ENCODE data around the gene PDGFRB. TPM values are rescaled to one million over a fixed set of nuclear protein-coding genes. Genes with fewer than 3 reads are reported as not detected.

PDGFRB gene
- total RNA-seq, 1 donor from 2014 or later, result 74.8 TPM

- TF ChIP-seq, protein P1, sequence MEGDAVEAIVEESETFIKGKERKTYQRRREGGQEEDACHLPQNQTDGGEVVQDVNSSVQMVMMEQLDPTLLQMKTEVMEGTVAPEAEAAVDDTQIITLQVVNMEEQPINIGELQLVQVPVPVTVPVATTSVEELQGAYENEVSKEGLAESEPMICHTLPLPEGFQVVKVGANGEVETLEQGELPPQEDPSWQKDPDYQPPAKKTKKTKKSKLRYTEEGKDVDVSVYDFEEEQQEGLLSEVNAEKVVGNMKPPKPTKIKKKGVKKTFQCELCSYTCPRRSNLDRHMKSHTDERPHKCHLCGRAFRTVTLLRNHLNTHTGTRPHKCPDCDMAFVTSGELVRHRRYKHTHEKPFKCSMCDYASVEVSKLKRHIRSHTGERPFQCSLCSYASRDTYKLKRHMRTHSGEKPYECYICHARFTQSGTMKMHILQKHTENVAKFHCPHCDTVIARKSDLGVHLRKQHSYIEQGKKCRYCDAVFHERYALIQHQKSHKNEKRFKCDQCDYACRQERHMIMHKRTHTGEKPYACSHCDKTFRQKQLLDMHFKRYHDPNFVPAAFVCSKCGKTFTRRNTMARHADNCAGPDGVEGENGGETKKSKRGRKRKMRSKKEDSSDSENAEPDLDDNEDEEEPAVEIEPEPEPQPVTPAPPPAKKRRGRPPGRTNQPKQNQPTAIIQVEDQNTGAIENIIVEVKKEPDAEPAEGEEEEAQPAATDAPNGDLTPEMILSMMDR (conservative IDR thresholded peaks at IDR 0.05), result no peak
- Mint-ChIP-seq H3K27ac (no peak overlapping the region), H3K4me3 (no peak overlapping the region), H3K4me1 (ENCODE audit: unreplicated experiment) (peaks cover 23% of the 10 kb centered on the region), H3K9me3 (peaks cover 8% of the 10 kb centered on the region), H3K36me3 (no peaks in the 10 kb centered on the region), H3K27me3 (peaks cover 3% of the 10 kb centered on the region)
- DNase-seq (ENCODE audit: extremely low spot score, unreplicated experiment), result no peak
These were observed 51.7 kb downstream of the PDGFRB start for GRCh38 chr5:150103678-150104549.

GRCh38 chr5:150101023-150101422 lies 54.6 kb downstream of the PDGFRB start:
- no peak for DNase-seq (ENCODE audit: extremely low spot score, unreplicated experiment)
- Mint-ChIP-seq H3K4me3 (no peak overlapping the region), H3K4me1 (ENCODE audit: unreplicated experiment) (peaks cover 3% of the 10 kb centered on the region), H3K27me3 (peaks cover 12% of the 10 kb centered on the region), H3K36me3 (no peaks in the 10 kb centered on the region), H3K27ac (no peak overlapping the region), H3K9me3 (peaks cover 3% of the 10 kb centered on the region)
- TF ChIP-seq, protein P1 (conservative IDR thresholded peaks at IDR 0.05), result no peak

DNA sequence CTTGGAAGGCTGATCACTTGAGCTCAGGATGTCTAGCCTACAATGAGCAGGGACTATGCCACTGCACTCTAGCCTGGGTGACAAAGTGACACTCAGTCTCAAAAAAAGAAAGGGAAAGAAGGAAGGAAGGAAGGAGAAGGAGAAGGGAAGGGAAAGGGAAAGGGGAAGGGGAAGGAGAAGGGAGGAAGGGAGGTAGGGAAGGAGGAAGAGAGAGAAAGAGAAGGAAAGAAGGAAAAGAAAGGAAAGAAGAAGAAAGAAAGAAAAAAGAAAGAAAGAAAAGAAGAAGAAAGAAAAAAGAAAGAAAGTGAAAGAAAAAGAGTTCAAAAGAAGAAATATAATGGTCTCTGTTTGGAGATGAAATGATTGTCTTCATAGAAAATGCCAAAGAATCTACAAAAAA lies 58.5 kb downstream of the PDGFRB start:
- Mint-ChIP-seq H3K36me3 (no peaks in the 10 kb centered on the region), H3K4me1 (ENCODE audit: unreplicated experiment) (no peaks in the 10 kb centered on the region), H3K27me3 (peaks cover 17% of the 10 kb centered on the region), H3K27ac (no peak overlapping the region), H3K4me3 (no peak overlapping the region), H3K9me3 (peaks cover 3% of the 10 kb centered on the region)
- TF ChIP-seq, protein P1 (conservative IDR thresholded peaks at IDR 0.05), result no peak
- no peak for DNase-seq (ENCODE audit: extremely low spot score, unreplicated experiment)

- no peak overlapping the region for H3K27ac Mint-ChIP-seq
- H3K27me3 Mint-ChIP-seq, result peaks cover 16% of the 10 kb centered on the region
- no peak for DNase-seq (ENCODE audit: extremely low spot score, unreplicated experiment)
- no peak overlapping the region for H3K4me3 Mint-ChIP-seq
- no peaks in the 10 kb centered on the region for H3K4me1 Mint-ChIP-seq (ENCODE audit: unreplicated experiment)
- TF ChIP-seq, protein P1 (conservative IDR thresholded peaks at IDR 0.05), result no peak
- H3K36me3 Mint-ChIP-seq, result no peaks in the 10 kb centered on the region
- no peaks in the 10 kb centered on the region for H3K9me3 Mint-ChIP-seq
These were observed 63.4 kb downstream of the PDGFRB start for GRCh38 chr5:150092159-150092787.

- H3K4me1 Mint-ChIP-seq (ENCODE audit: unreplicated experiment), result peaks cover 12% of the 10 kb centered on the region
These were observed 69.5 kb downstream of the PDGFRB start, which contains the start of gene CSF1R for GRCh38 chr5:150085950-150086715. Gene CSF1R (minus strand): TSS chr5:150086554. CDS start chr5:150086427, 127 bp downstream.

More at GRCh38 chr5:150085950-150086715, 69.5 kb downstream of the PDGFRB start, which contains the start of gene CSF1R:
- H3K9me3 Mint-ChIP-seq, result no peaks in the 10 kb centered on the region
- H3K4me3 Mint-ChIP-seq, result no peak within 1 kb of the TSS
- TF ChIP-seq, protein P1 (conservative IDR thresholded peaks at IDR 0.05), result no peak
- peaks cover 20% of the 10 kb centered on the region for H3K27me3 Mint-ChIP-seq
- DNase-seq (ENCODE audit: extremely low spot score, unreplicated experiment), result peak; percentile 58
- H3K36me3 Mint-ChIP-seq, result no peaks in the 10 kb centered on the region
- H3K27ac Mint-ChIP-seq, result no peak within 1 kb of the TSS

Measured in type B pancreatic cell (in vitro differentiated cells).